ENCODE measurements around the gene VIPAS39.

VIPAS39 gene

DNA sequence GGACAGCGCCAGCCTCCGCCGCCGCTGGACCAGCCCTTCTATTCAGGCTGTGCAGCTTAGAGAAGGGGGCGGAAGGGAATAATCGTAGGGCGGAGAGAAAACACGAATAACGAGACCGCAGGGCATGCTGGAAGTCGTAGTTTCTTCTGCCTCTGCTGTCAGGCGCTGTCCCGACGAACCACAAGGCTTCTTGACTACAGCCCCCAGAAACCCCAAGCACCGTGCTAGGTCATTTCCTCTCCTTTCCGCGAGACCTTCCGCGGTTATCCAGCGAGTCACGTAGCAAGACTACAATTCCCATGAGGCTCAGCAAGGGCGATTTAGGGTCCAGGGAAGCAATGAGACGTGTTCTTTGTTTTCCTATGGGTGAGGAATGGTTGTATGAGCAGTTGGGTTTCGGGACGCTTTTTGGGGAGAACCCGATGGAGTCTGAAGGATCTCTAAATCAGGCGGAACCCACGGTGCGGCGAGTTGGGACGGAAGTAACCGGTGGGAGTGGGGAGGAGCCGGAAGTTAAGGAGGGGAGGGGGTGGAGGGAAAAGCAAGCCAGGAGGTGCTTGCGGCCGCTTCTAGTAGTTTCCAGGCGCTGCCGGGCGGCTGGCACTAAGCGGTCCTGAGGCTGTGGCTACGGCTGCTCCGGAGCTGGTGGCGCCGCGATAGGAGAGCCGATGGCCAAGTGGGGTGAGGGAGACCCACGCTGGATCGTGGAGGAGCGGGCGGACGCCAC lies at the start of gene VIPAS39, which contains the start of gene AHSA1:
Gene VIPAS39 (minus strand): TSS at position 80 of the 727 bp plus-strand sequence. CDS start 3,499 bp downstream, outside the sequence.
Gene AHSA1 (plus strand): TSS at position 572 of the 727 bp plus-strand sequence. CDS start 97 bp downstream, at position 669.
- TF ChIP-seq, protein P1, sequence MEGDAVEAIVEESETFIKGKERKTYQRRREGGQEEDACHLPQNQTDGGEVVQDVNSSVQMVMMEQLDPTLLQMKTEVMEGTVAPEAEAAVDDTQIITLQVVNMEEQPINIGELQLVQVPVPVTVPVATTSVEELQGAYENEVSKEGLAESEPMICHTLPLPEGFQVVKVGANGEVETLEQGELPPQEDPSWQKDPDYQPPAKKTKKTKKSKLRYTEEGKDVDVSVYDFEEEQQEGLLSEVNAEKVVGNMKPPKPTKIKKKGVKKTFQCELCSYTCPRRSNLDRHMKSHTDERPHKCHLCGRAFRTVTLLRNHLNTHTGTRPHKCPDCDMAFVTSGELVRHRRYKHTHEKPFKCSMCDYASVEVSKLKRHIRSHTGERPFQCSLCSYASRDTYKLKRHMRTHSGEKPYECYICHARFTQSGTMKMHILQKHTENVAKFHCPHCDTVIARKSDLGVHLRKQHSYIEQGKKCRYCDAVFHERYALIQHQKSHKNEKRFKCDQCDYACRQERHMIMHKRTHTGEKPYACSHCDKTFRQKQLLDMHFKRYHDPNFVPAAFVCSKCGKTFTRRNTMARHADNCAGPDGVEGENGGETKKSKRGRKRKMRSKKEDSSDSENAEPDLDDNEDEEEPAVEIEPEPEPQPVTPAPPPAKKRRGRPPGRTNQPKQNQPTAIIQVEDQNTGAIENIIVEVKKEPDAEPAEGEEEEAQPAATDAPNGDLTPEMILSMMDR (conservative IDR thresholded peaks at IDR 0.05): no peak
- no peak; the same call in 1 of the 2 replicates for TF ChIP-seq ZFX (IDR thresholded peaks at IDR 0.05)
- H3K27ac ChIP-seq: peak within 1 kb of the TSS; percentile 92

DNA sequence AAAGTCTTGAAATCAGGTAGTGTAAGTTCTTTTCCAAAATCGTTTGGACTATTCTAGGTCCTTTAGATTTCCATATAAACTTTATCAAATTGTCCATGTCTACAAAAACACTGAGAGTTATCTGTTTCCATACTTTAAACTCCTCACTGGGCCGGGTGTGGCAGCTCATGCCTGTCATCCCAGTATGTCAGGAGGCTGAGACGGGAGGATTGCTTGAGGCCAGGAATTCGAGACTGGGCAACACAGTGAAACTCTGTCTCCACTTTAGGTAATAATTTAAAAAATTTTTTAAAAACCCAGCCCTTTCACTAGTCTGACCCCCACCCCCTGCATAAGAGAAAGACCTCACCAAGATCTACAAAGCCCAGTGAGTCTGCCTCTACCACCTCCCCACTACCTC lies 47.6 kb upstream of the VIPAS39 start:
- no peak for TF ChIP-seq ZFX (IDR thresholded peaks at IDR 0.05)
- TF ChIP-seq, protein P1 (conservative IDR thresholded peaks at IDR 0.05): no peak
- no peak overlapping the region for H3K27ac ChIP-seq

DNA sequence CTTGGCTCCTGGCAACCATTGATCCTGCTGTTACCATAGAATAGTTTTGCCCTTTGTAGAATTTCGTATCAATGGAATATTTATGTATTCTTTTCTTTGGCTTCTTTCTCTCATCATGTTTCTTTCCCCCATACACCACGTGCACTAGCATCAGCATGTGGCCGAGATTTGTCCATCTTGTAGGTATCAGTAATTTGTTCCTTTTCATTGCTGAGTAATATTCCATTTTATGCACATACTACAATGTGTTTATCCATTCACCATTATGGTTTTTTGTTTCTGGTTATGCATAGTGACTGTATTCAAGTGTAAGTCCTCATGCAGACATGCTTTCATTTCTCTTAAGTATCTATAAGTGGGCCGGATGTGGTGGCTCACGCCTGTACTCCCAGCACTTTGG lies 45.7 kb upstream of the VIPAS39 start:
- H3K27ac ChIP-seq: no peak overlapping the region
- no peak for TF ChIP-seq ZFX (IDR thresholded peaks at IDR 0.05)
- TF ChIP-seq, protein P1 (conservative IDR thresholded peaks at IDR 0.05): no peak

DNA sequence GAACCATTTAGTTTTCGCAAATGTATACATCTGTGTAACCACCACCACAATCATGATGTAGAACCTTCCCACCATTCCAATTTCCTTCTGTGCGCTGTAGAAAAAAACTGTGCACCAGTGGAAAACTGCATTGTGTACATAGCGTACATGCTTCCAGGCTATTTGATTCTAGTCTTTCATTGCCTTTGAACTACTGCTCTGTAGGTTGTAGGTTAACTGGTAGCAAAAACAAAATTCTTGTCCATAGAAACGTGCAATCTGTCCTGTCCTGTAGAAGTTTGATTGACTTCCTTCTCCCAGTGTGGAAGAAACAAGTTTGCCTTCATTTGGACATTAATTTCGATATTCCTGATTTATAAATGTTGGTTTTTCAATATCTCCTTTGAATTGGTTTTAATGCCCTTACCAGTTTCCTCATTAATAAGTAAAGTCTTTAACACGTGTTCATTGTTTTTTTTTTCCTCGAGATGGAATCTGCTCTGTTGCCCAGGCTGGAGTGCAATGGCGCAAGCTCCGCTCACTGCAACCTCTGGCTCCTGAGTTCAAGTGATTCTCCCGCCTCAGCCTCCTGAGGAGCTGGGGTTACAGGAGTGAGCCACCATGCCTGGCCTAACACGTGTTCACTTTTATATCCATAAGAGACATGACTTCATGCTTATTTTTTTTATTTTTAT lies 44.8 kb upstream of the VIPAS39 start:
- H3K27ac ChIP-seq: no peak overlapping the region
- TF ChIP-seq, protein P1 (conservative IDR thresholded peaks at IDR 0.05): no peak
- no peak for TF ChIP-seq ZFX (IDR thresholded peaks at IDR 0.05)

DNA sequence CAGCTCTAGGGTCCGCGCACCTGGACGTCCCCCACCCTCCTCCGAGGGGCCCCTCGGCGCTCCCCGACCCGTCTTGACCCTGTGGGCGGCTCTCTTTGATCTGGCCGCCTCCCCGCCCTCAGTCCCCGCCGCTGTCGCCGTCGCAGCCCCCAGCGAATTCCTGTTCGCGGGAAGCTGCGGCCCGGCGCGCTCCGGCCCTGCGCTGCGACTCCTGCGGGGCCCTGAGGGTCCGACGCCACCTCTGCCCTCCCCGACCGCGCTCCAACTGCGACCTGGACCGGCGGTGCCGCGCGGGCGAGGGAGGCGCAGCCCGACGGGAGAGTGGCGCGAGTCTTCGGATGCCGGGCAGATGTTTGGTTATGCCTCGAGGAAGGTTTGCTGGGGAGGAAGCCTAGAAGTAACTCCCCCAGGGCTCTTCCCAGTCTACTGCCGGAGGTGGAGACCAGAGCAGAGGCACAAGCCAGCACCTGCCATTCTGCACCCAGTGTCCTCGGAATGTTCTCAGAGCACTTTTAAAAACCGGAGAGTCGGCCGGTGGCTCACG lies 41.7 kb upstream of the VIPAS39 start:
- H3K27ac ChIP-seq: peak overlapping the region; percentile 40
- TF ChIP-seq, protein P1 (conservative IDR thresholded peaks at IDR 0.05): no peak
- no peak for TF ChIP-seq ZFX (IDR thresholded peaks at IDR 0.05)

DNA sequence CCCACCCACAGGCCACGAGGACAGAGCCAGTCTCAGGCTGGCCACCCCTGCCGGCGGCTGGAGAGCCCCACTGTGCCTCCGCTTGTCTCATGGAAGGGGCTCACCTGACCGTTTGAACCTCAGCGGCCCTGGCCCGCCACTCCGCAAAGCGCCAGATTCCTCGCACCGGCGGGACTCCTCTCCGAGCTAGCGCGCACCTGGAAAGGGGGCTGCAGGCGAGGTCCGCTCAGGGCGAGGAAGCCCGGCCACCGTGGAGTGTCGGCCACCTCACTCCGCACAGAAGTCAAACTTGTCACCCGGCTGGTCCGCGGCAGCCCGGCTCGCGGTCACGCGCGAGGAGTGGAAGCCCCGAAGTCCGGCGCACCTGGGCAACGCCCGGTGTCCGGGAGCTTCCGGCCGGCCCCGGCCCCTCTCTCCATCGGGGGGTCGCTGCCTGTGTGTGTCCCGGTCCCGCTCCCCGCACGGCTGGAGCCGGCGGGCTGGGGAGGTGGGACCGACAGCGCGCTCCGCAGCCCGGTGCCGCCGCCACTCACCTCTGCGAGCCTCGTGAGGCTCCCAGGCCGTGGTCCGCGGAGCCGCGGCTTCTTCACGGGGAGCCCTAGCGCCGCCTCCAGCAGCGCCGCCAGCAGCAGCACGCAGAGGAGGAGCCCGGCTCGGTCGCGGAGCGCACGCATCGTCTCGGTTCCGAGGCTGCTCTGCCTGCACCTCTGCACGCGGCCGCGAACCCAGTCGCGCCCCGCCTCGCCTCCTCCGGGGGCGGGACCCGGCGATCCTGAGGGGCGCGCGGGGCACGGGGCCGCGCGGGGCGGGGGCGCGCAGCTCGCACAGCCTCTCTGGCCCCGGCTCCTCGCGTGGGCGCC lies 40.9 kb upstream of the VIPAS39 start, which contains the start of gene ISM2:
Gene ISM2 (minus strand): TSS at position 697 of the 860 bp plus-strand sequence. CDS start 23 bp downstream, at position 674.
- H3K27ac ChIP-seq: peak within 1 kb of the TSS; percentile 40
- TF ChIP-seq ZFX (IDR thresholded peaks at IDR 0.05): no peak; the same call in 1 of the 2 replicates

DNA sequence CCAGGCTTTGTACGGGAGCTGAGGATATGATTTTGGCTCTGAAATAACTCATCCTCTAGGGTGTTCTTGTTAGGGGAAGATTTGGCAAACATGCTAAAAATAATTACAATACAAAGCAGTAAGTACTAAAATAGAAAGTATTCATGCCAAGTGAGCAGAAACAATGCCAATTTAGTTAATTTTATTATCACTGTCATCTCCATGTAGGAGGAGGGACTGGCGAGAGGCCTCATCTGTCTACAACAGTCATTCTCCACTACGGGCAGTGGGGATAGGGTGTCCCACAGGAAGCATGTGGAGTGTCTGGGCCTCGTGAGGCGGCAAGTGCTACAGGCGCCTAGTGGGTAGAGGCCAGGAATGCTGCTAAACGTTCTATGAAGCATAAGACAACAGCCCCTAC lies 37.9 kb upstream of the VIPAS39 start:
- TF ChIP-seq, protein P1 (conservative IDR thresholded peaks at IDR 0.05): no peak
- no peak for TF ChIP-seq ZFX (IDR thresholded peaks at IDR 0.05)
- no peak overlapping the region for H3K27ac ChIP-seq
